ENCODE data around the gene ITGAD. TPM values are rescaled to one million over a fixed set of nuclear protein-coding genes. Genes with fewer than 3 reads are reported as not detected.
"Not testable (repeated sequence)": the region's sequence is repeated elsewhere in the genome, so short reads cannot be mapped to it uniquely, and the experiment has no call there.

The ITGAD gene
- total and polyA plus RNA-seq, 2 of the 13 experiments (the other 11 are each of a cell fraction or from before 2014, with no cell fraction given) = not detected

DNA sequence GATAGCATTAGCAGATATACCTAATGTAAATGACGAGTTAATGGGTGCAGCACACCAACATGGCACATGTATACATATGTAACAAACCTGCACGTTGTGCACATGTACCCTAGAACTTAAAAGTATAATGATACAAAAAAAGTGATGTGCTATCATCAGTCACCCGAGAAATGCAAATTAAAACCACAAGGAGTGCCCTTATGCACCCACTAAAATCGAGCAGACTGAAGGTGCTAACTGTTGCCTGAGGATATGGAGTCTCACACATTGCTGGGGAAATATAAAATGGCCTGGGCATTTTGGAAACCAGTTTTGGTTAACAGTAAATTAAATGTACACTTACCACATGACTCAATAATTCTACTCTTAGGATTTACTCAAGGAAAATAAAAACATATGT, 45.9 kb downstream of the ITGAD start:
- H3K27ac ChIP-seq (ENCODE audit: extremely low read length, insufficient read depth, low read length); CTCF ChIA-PET (ENCODE audit: low intra/inter-chr PET ratio, low total read pairs); H4K20me1 ChIP-seq (ENCODE audit: insufficient read depth, low read length); H3K4me3 ChIP-seq (replicated peaks in 1 of 3; ENCODE audit: insufficient read depth in 1 of 3, low read depth in 2 of 3, low read length in 3 of 3); H3K9ac ChIP-seq (ENCODE audit: insufficient read depth, low read depth, low read length); H3K79me2 ChIP-seq (ENCODE audit: insufficient read depth, low read length); H3K36me3 ChIP-seq (replicated peaks in 1 of 2; ENCODE audit: control insufficient read depth in 1 of 2, insufficient read depth in 2 of 2, low read length in 2 of 2); H3K4me2 ChIP-seq (ENCODE audit: low read depth, low read length); intact Hi-C loops (cut with micrococcal nuclease; ENCODE audit: unreplicated experiment); H3K4me1 ChIP-seq (ENCODE audit: insufficient read depth, low read length); BruUV-seq (replicated peaks); H2AFZ ChIP-seq (ENCODE audit: low read length); FAIRE-seq; ATAC-seq; POLR2A ChIA-PET; H3K9me3 ChIP-seq (ENCODE audit: low read length); DNase-seq (ENCODE audit: low spot score): not testable (repeated sequence)
- in situ Hi-C loops (cut with HindIII; ENCODE audit: extremely low pct_ligation_motif_present, low pct_unique_long_range_greater_than_20kb) = loop anchor here (25.0 kb wide), 1 partner anchor 227 kb away; the partner anchor contains the start of genes PYCARD, PYDC1 and TRIM72
- WGBS (ENCODE audit: low lambda C conversion rate) = 3% methylated on average over 4 of the region's 4 CpGs
- peaks cover 1 to 19% of the 10 kb centered on the region in 2 experiments; a peak in 2 of 5 replicates for H3K27me3 ChIP-seq (ENCODE audit: control insufficient read depth in 1 of 2, insufficient read depth in 2 of 2, low read length in 2 of 2)

DNA sequence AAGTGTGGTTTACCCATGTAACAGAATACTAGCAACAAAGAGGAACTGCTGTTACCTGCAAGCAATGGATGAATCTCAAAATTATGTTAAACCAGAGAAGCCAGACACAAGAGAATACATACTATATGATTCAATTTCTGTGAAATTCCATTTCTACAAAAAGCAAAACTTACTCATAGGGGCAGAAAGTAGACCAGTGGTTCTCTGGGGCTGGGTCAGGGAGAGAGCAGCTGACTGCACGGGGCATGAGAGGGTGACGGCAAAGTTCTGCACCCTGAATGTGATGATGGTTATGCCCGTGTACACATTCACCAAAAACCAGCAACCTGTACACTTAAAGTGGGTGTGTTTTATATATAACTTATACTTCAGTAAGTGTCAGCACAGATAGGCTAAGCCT, 46.4 kb downstream of the ITGAD start:
- DNase-seq (ENCODE audit: low spot score) (no peak), FAIRE-seq (no peak), ATAC-seq (no peak)
- no peaks in the 10 kb centered on the region for H3K79me2 ChIP-seq (ENCODE audit: insufficient read depth, low read length)
- no peak overlapping the region for H3K4me2 ChIP-seq (ENCODE audit: low read depth, low read length)
- H3K27ac ChIP-seq (ENCODE audit: extremely low read length, insufficient read depth, low read length) = no peak overlapping the region
- no peaks in the 10 kb centered on the region for H3K36me3 ChIP-seq (replicated peaks in 1 of 2; ENCODE audit: control insufficient read depth in 1 of 2, insufficient read depth in 2 of 2, low read length in 2 of 2)
- WGBS (ENCODE audit: low lambda C conversion rate) = 49% methylated on average over 3 of the region's 3 CpGs
- intact Hi-C loops (cut with micrococcal nuclease; ENCODE audit: unreplicated experiment) = no loop called here
- no TSS peak for BruUV-seq (replicated peaks)
- H3K27me3 ChIP-seq (ENCODE audit: control insufficient read depth in 1 of 2, insufficient read depth in 2 of 2, low read length in 2 of 2) = peaks cover 1 to 19% of the 10 kb centered on the region in 2 experiments; a peak in 2 of 5 replicates
- H4K20me1 ChIP-seq (ENCODE audit: insufficient read depth, low read length) = no peaks in the 10 kb centered on the region
- in situ Hi-C loops (cut with HindIII; ENCODE audit: extremely low pct_ligation_motif_present, low pct_unique_long_range_greater_than_20kb) = loop anchor here (25.0 kb wide), 1 partner anchor 227 kb away; the partner anchor contains the start of genes PYCARD, PYDC1 and TRIM72
- H3K4me1 ChIP-seq (ENCODE audit: insufficient read depth, low read length) = peaks cover 6% of the 10 kb centered on the region; the same call in 1 of the 2 replicates
- H2AFZ ChIP-seq (ENCODE audit: low read length) = no peak overlapping the region
- POLR2A ChIA-PET = interaction anchor here (1.3 kb wide), 1 partner anchor 14 kb away, joined by 4 read pairs; no protein-coding TSS in a partner anchor
- TF ChIP-seq DRAP1 (CRISPR knock-in tag; IDR thresholded peaks at IDR 0.05) (no peak), NCOA1 (CRISPR knock-in tag; IDR thresholded peaks at IDR 0.05) (no peak)
- TF ChIP-seq, protein P1, sequence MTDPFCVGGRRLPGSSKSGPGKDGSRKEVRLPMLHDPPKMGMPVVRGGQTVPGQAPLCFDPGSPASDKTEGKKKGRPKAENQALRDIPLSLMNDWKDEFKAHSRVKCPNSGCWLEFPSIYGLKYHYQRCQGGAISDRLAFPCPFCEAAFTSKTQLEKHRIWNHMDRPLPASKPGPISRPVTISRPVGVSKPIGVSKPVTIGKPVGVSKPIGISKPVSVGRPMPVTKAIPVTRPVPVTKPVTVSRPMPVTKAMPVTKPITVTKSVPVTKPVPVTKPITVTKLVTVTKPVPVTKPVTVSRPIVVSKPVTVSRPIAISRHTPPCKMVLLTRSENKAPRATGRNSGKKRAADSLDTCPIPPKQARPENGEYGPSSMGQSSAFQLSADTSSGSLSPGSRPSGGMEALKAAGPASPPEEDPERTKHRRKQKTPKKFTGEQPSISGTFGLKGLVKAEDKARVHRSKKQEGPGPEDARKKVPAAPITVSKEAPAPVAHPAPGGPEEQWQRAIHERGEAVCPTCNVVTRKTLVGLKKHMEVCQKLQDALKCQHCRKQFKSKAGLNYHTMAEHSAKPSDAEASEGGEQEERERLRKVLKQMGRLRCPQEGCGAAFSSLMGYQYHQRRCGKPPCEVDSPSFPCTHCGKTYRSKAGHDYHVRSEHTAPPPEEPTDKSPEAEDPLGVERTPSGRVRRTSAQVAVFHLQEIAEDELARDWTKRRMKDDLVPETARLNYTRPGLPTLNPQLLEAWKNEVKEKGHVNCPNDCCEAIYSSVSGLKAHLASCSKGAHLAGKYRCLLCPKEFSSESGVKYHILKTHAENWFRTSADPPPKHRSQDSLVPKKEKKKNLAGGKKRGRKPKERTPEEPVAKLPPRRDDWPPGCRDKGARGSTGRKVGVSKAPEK (CRISPR knock-in tag; IDR thresholded peaks at IDR 0.05; ENCODE audit: borderline replicate concordance) = no peak
- H3K4me3 ChIP-seq (replicated peaks in 1 of 3; ENCODE audit: insufficient read depth in 1 of 3, low read depth in 2 of 3, low read length in 3 of 3) = no peak overlapping the region
- H3K9me3 ChIP-seq (ENCODE audit: low read length) = no peaks in the 10 kb centered on the region
- CTCF ChIA-PET (ENCODE audit: low intra/inter-chr PET ratio, low total read pairs) = no interaction called here
- no peak overlapping the region for H3K9ac ChIP-seq (ENCODE audit: insufficient read depth, low read depth, low read length)

Measured in HepG2 (cell line).